ENCODE results near the gene TDRD3. TPM values are rescaled to one million over a fixed set of nuclear protein-coding genes. Genes with fewer than 3 reads are reported as not detected.

The TDRD3 gene
- 10 to 100 TPM in 1 of 2 donors, 1 to 10 TPM in 1; 7.6 to 15.8 TPM for total RNA-seq
- polyA plus RNA-seq: 1 to 10 TPM; 3.6 to 4.8 TPM

- Histone ChIP-seq H3K27me3 (ENCODE audit: control insufficient read depth in 4 of 4, insufficient read depth in 4 of 4, low read length in 3 of 4) (no peaks in the 10 kb centered on the region), H3K9ac (ENCODE audit: low read depth in 1 of 2, low read length in 2 of 2) (peak within 1 kb of the TSS; percentile 74 to 96), H3K4me3 (ENCODE audit: low read depth in 1 of 3, low read length in 3 of 3) (peak within 1 kb of the TSS; percentile 89 to 98 (median 97)), H3K27ac (ENCODE audit: low read depth in 1 of 2, low read length in 2 of 2) (peak within 1 kb of the TSS; percentile 92 to 95), H3K4me1 (ENCODE audit: control insufficient read depth in 4 of 4, insufficient read depth in 4 of 4, low read length in 3 of 4) (peaks cover 2 to 18% (median 12%) of the 10 kb centered on the region in 4 donors), H3K9me3 (ENCODE audit: control insufficient read depth in 4 of 4, low read length in 3 of 4) (no peaks in the 10 kb centered on the region), H3K36me3 (ENCODE audit: control insufficient read depth in 4 of 4, insufficient read depth in 3 of 4, low read depth in 1 of 4, low read length in 3 of 4) (no peaks in the 10 kb centered on the region)
- peak; percentile 83 for DNase-seq (ENCODE audit: low spot score)
- TF ChIP-seq YY1 (IDR thresholded peaks at IDR 0.05) (peak; percentile 25), NR2F2 (IDR thresholded peaks at IDR 0.05) (no peak), JUND (IDR thresholded peaks at IDR 0.05) (no peak), GABPA (IDR thresholded peaks at IDR 0.05 in 1 of 2, conservative IDR thresholded peaks at IDR 0.05 in 1 of 2) (no peak), ATF3 (IDR thresholded peaks at IDR 0.05) (no peak), SP1 (IDR thresholded peaks at IDR 0.05) (no peak), CTCF (IDR thresholded peaks at IDR 0.05; ENCODE audit: low read depth, low read length, missing input control) (peak; percentile 58), EGR1 (IDR thresholded peaks at IDR 0.05; ENCODE audit: low read depth in 2 of 2) (no peak), RAD21 (IDR thresholded peaks at IDR 0.05) (peak; percentile 20 to 39), HNF4G (IDR thresholded peaks at IDR 0.05) (no peak), TAF1 (conservative IDR thresholded peaks at IDR 0.05) (peak; percentile 63), FOXA1 (IDR thresholded peaks at IDR 0.05) (no peak), HNF4A (conservative IDR thresholded peaks at IDR 0.05) (peak in 1 of 2 donors; percentile 18), FOXA2 (IDR thresholded peaks at IDR 0.05) (no peak), RXRA (IDR thresholded peaks at IDR 0.05) (peak; percentile 22 to 40)
- TF ChIP-seq, protein P1, sequence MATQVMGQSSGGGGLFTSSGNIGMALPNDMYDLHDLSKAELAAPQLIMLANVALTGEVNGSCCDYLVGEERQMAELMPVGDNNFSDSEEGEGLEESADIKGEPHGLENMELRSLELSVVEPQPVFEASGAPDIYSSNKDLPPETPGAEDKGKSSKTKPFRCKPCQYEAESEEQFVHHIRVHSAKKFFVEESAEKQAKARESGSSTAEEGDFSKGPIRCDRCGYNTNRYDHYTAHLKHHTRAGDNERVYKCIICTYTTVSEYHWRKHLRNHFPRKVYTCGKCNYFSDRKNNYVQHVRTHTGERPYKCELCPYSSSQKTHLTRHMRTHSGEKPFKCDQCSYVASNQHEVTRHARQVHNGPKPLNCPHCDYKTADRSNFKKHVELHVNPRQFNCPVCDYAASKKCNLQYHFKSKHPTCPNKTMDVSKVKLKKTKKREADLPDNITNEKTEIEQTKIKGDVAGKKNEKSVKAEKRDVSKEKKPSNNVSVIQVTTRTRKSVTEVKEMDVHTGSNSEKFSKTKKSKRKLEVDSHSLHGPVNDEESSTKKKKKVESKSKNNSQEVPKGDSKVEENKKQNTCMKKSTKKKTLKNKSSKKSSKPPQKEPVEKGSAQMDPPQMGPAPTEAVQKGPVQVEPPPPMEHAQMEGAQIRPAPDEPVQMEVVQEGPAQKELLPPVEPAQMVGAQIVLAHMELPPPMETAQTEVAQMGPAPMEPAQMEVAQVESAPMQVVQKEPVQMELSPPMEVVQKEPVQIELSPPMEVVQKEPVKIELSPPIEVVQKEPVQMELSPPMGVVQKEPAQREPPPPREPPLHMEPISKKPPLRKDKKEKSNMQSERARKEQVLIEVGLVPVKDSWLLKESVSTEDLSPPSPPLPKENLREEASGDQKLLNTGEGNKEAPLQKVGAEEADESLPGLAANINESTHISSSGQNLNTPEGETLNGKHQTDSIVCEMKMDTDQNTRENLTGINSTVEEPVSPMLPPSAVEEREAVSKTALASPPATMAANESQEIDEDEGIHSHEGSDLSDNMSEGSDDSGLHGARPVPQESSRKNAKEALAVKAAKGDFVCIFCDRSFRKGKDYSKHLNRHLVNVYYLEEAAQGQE (IDR thresholded peaks at IDR 0.05): no peak
- TF ChIP-seq, protein P2, sequence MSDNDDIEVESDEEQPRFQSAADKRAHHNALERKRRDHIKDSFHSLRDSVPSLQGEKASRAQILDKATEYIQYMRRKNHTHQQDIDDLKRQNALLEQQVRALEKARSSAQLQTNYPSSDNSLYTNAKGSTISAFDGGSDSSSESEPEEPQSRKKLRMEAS (IDR thresholded peaks at IDR 0.05): peak; percentile 35
- TF ChIP-seq, protein P3, sequence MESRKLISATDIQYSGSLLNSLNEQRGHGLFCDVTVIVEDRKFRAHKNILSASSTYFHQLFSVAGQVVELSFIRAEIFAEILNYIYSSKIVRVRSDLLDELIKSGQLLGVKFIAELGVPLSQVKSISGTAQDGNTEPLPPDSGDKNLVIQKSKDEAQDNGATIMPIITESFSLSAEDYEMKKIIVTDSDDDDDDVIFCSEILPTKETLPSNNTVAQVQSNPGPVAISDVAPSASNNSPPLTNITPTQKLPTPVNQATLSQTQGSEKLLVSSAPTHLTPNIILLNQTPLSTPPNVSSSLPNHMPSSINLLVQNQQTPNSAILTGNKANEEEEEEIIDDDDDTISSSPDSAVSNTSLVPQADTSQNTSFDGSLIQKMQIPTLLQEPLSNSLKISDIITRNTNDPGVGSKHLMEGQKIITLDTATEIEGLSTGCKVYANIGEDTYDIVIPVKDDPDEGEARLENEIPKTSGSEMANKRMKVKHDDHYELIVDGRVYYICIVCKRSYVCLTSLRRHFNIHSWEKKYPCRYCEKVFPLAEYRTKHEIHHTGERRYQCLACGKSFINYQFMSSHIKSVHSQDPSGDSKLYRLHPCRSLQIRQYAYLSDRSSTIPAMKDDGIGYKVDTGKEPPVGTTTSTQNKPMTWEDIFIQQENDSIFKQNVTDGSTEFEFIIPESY (IDR thresholded peaks at IDR 0.05): no peak
- WGBS: under 1% methylated on average over 84 of the region's 84 CpGs
Measured at GRCh38 chr13:60396783-60397703, at the start of gene TDRD3. Gene TDRD3, plus strand, starts transcription at chr13:60397220. Its CDS starts 145 bp downstream, at chr13:60397365.

All from liver (tissue), 9 donors.